ENCODE results near the gene CD79B. TPM values are rescaled to one million over a fixed set of nuclear protein-coding genes. Genes with fewer than 3 reads are reported as not detected.
"Not testable (repeated sequence)": the region's sequence is repeated elsewhere in the genome, so short reads cannot be mapped to it uniquely, and the experiment has no call there.

Gene CD79B
- total RNA-seq, 1 donor from 2014 or later, result not detected

GRCh38 chr17:63928966-63929695, 3.0 kb downstream of the CD79B start:
- Mint-ChIP-seq H3K4me3 (no peak overlapping the region), H3K36me3 (no peaks in the 10 kb centered on the region), H3K27ac (no peak overlapping the region), H3K27me3 (ENCODE audit: low read depth) (no peaks in the 10 kb centered on the region), H3K9me3 (no peaks in the 10 kb centered on the region), H3K4me1 (no peaks in the 10 kb centered on the region)
- TF ChIP-seq, protein P1, sequence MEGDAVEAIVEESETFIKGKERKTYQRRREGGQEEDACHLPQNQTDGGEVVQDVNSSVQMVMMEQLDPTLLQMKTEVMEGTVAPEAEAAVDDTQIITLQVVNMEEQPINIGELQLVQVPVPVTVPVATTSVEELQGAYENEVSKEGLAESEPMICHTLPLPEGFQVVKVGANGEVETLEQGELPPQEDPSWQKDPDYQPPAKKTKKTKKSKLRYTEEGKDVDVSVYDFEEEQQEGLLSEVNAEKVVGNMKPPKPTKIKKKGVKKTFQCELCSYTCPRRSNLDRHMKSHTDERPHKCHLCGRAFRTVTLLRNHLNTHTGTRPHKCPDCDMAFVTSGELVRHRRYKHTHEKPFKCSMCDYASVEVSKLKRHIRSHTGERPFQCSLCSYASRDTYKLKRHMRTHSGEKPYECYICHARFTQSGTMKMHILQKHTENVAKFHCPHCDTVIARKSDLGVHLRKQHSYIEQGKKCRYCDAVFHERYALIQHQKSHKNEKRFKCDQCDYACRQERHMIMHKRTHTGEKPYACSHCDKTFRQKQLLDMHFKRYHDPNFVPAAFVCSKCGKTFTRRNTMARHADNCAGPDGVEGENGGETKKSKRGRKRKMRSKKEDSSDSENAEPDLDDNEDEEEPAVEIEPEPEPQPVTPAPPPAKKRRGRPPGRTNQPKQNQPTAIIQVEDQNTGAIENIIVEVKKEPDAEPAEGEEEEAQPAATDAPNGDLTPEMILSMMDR (IDR thresholded peaks at IDR 0.05; ENCODE audit: unreplicated experiment), result no peak
- DNase-seq (ENCODE audit: low spot score in 2 of 2, unreplicated experiment in 2 of 2), result no peak

DNA sequence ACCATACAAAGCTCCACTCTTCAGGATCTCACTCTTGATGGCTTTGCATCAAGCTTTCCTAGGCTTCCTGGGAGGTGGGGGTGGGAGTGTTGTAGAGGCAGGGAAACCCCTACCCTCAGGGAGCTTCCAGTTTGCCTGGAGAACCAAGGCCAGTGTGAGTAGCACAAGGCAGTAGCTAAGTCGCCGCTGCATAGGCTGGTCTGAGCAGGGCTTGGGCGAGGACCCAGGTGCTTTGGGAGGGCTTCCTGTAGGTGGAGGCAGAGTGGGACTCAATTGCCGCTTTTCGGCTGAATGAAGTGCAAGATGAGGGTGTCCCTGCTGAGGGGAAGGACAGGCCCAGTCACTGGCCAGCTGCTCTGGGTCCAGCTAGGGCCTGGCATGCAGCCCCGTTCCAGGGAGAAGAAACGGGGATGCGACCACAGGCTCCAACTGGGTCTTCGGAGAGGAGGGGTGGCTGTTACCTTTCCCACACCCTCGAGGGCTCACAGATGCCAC, 3.9 kb downstream of the CD79B start:
- H3K4me1 Mint-ChIP-seq, result no peaks in the 10 kb centered on the region
- TF ChIP-seq, protein P1 (IDR thresholded peaks at IDR 0.05; ENCODE audit: unreplicated experiment), result no peak
- no peaks in the 10 kb centered on the region for H3K36me3 Mint-ChIP-seq
- H3K9me3 Mint-ChIP-seq, result no peaks in the 10 kb centered on the region
- H3K27ac Mint-ChIP-seq, result no peak overlapping the region
- no peaks in the 10 kb centered on the region for H3K27me3 Mint-ChIP-seq (ENCODE audit: low read depth)
- no peak overlapping the region for H3K4me3 Mint-ChIP-seq
- DNase-seq (ENCODE audit: low spot score in 2 of 2, unreplicated experiment in 2 of 2), result no peak

- Mint-ChIP-seq H3K36me3 (no peaks in the 10 kb centered on the region), H3K27me3 (ENCODE audit: low read depth) (no peaks in the 10 kb centered on the region), H3K27ac (no peak overlapping the region), H3K4me3 (no peak overlapping the region), H3K9me3 (no peaks in the 10 kb centered on the region), H3K4me1 (no peaks in the 10 kb centered on the region)
- TF ChIP-seq, protein P1 (IDR thresholded peaks at IDR 0.05; ENCODE audit: unreplicated experiment), result no peak
- no peak for DNase-seq (ENCODE audit: low spot score in 2 of 2, unreplicated experiment in 2 of 2)
Observed at GRCh38 chr17:63927464-63928171, 4.5 kb downstream of the CD79B start.

DNA sequence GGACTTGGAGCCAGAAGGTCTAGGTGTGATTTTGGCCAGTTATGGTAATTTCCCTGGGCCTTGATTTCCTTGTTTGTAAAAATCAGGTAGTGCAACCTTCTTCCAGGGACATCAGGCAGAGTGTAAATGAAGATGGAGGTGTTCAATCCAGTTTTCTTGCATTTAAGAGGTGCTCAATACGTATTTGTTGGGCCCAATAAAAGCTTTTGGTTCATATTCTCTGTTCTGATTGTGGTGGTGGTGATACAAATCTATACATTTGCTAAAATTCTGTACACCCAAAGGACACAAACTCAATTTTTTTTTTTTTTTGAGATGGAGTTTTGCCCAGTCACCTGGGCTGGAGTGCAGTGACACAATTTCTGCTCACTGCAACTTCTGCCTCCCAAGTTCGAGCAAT, 6.0 kb downstream of the CD79B start:
- DNase-seq (ENCODE audit: low spot score in 2 of 2, unreplicated experiment in 2 of 2), result no peak
- no peaks in the 10 kb centered on the region for H3K36me3 Mint-ChIP-seq
- H3K4me3 Mint-ChIP-seq, result no peak overlapping the region
- H3K9me3 Mint-ChIP-seq, result no peaks in the 10 kb centered on the region
- no peaks in the 10 kb centered on the region for H3K4me1 Mint-ChIP-seq
- no peaks in the 10 kb centered on the region for H3K27me3 Mint-ChIP-seq (ENCODE audit: low read depth)
- TF ChIP-seq, protein P1 (IDR thresholded peaks at IDR 0.05; ENCODE audit: unreplicated experiment), result no peak
- no peak overlapping the region for H3K27ac Mint-ChIP-seq

- Mint-ChIP-seq H3K27me3 (ENCODE audit: low read depth) (no peaks in the 10 kb centered on the region), H3K4me3 (no peak overlapping the region), H3K4me1 (no peaks in the 10 kb centered on the region), H3K9me3 (no peaks in the 10 kb centered on the region), H3K36me3 (no peaks in the 10 kb centered on the region), H3K27ac (no peak overlapping the region)
- DNase-seq (ENCODE audit: low spot score in 2 of 2, unreplicated experiment in 2 of 2), result no peak
- TF ChIP-seq, protein P1 (IDR thresholded peaks at IDR 0.05; ENCODE audit: unreplicated experiment), result no peak
Observed at GRCh38 chr17:63925615-63926014, 6.5 kb downstream of the CD79B start.

DNA sequence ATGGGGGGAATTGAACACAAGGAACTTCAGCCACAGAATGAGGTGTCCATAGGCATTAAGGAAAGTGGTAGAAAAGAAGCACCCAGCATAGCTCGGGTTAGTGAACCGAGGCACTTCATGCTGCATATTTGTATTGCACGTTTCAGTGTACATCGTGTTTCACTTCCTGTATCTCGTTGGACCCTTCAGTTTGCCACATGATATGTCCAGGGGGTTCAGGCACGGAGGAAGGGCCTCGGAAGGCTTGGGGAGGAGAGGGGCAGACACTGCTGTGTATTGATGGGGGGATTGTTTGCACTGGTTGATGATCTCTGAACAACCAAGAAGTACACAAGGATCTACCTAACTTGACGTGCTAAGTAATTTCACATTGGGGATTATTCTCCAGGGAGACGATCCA, 9.7 kb downstream of the CD79B start:
- not testable (repeated sequence) for DNase-seq (ENCODE audit: low spot score in 2 of 2, unreplicated experiment in 2 of 2); H3K27ac Mint-ChIP-seq; H3K4me1 Mint-ChIP-seq; H3K9me3 Mint-ChIP-seq; H3K36me3 Mint-ChIP-seq; H3K4me3 Mint-ChIP-seq
- peaks cover 17% of the 10 kb centered on the region for H3K27me3 Mint-ChIP-seq (ENCODE audit: low read depth)

GRCh38 chr17:63920779-63921178, 11.4 kb downstream of the CD79B start:
- H3K27me3 Mint-ChIP-seq (ENCODE audit: low read depth), result peaks cover 34% of the 10 kb centered on the region
- H3K4me1 Mint-ChIP-seq, result not testable (repeated sequence)

GRCh38 chr17:63920050-63920449, 12.1 kb downstream of the CD79B start:
- peaks cover 39% of the 10 kb centered on the region for H3K27me3 Mint-ChIP-seq (ENCODE audit: low read depth)
- H3K27ac Mint-ChIP-seq; H3K4me1 Mint-ChIP-seq; H3K4me3 Mint-ChIP-seq; H3K9me3 Mint-ChIP-seq; H3K36me3 Mint-ChIP-seq; DNase-seq (ENCODE audit: low spot score in 2 of 2, unreplicated experiment in 2 of 2): not testable (repeated sequence)

More at GRCh38 chr17:63920779-63921178, 11.4 kb downstream of the CD79B start:
- not testable (repeated sequence) for DNase-seq (ENCODE audit: low spot score in 2 of 2, unreplicated experiment in 2 of 2); H3K4me3 Mint-ChIP-seq; H3K9me3 Mint-ChIP-seq; H3K36me3 Mint-ChIP-seq; H3K27ac Mint-ChIP-seq
